ENCODE results near the gene AFG1L.

DNA sequence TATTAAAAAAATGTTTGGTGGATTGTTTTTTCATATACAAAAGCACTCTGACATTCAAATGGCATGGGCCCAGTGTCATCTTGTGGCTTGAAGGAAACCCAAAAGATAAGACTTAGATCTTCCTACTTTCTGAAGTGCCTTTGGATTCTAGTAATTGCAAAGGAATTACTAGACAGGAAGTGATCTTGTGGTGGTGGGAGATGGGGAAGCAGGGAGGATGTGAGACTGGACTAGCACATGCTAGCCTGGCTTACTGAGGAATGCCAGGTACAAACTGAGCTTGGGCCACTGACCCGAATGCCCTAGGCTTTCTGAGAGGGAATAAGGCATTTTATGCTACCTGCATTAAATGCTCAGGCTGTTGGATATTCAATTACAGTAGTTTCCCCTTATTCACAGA lies 59.0 kb downstream of the AFG1L start:
- TF ChIP-seq, protein P1, sequence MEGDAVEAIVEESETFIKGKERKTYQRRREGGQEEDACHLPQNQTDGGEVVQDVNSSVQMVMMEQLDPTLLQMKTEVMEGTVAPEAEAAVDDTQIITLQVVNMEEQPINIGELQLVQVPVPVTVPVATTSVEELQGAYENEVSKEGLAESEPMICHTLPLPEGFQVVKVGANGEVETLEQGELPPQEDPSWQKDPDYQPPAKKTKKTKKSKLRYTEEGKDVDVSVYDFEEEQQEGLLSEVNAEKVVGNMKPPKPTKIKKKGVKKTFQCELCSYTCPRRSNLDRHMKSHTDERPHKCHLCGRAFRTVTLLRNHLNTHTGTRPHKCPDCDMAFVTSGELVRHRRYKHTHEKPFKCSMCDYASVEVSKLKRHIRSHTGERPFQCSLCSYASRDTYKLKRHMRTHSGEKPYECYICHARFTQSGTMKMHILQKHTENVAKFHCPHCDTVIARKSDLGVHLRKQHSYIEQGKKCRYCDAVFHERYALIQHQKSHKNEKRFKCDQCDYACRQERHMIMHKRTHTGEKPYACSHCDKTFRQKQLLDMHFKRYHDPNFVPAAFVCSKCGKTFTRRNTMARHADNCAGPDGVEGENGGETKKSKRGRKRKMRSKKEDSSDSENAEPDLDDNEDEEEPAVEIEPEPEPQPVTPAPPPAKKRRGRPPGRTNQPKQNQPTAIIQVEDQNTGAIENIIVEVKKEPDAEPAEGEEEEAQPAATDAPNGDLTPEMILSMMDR (IDR thresholded peaks at IDR 0.05): no peak
- TF ChIP-seq POLR2A (IDR thresholded peaks at IDR 0.05) (no peak), POLR2AphosphoS5 (IDR thresholded peaks at IDR 0.05; ENCODE audit: insufficient read depth in 1 of 2, low read depth in 1 of 2) (no peak)
